H1 (cell line): Measurements from ENCODE around the gene LARGE2. TPM values are rescaled to one million over a fixed set of nuclear protein-coding genes. Genes with fewer than 3 reads are reported as not detected.

Source experiments
- CTCF ChIA-PET: fragments of 300-600 bp; sonication (Branson Sonifier 250); formaldehyde crosslinking; loops from one replicate; lab custom pipeline; 2021; ENCODE audit not compliant: partially characterized antibody; lab: Charles Lee
- POLR2A ChIA-PET: fragments of 300-600 bp; sonication (Branson Sonifier 250); formaldehyde crosslinking; loops from one replicate; lab custom pipeline; 2021; ENCODE audit warnings: inconsistent platforms; ENCODE audit not compliant: partially characterized antibody; lab: Charles Lee
- DNase-seq, 2 experiments: peaks; one replicate each; pipeline versions ENCODE4 v3.0.0 to v3.0.0-alpha.2; 2010 to 2022; ENCODE audit warnings: low spot score in 2 of 2, low read depth in 1 of 2, mixed read lengths in 1 of 2
- FAIRE-seq: peaks from 2 replicates; lab custom pipeline; 2011; peaks lifted over from hg19 to GRCh38; lab: Jason Lieb, UNC
- H2AFZ ChIP-seq: 2 replicates; pipeline ENCODE4 v1.8.1; 2012; ENCODE audit warnings: low read length, inconsistent platforms
- H2AK5ac ChIP-seq: 2 replicates; pipeline ENCODE4 v1.6.1; 2013; ENCODE audit warnings: low read depth, low read length
- H2BK120ac ChIP-seq: replicated peaks from 2 replicates; pipeline ENCODE3; 2013; ENCODE audit warnings: low read depth, low read length, inconsistent platforms
- H2BK12ac ChIP-seq: 2 replicates; pipeline ENCODE4 v1.6.1; 2013; ENCODE audit warnings: low read depth, low read length
- H2BK15ac ChIP-seq: 2 replicates; pipeline ENCODE4 v1.6.1; 2013; ENCODE audit warnings: low read length
- H2BK20ac ChIP-seq: 2 replicates; pipeline ENCODE4 v1.6.1; 2013; ENCODE audit warnings: low read length
- H2BK5ac ChIP-seq: 2 replicates; pipeline ENCODE4 v1.6.1; 2013; ENCODE audit warnings: low read depth, low read length
- H3K14ac ChIP-seq: 2 replicates; pipeline ENCODE4 v1.6.1; 2013; ENCODE audit warnings: inconsistent platforms; ENCODE audit not compliant: insufficient read length
- H3K18ac ChIP-seq: 2 replicates; pipeline ENCODE4 v1.6.1; 2013; ENCODE audit warnings: low read length; ENCODE audit errors: extremely low read depth
- H3K23ac ChIP-seq: 2 replicates; pipeline ENCODE4 v1.6.1; 2013; ENCODE audit warnings: inconsistent platforms; ENCODE audit not compliant: insufficient read length
- H3K23me2 ChIP-seq: 2 replicates; pipeline ENCODE4 v1.6.1; 2013; ENCODE audit warnings: low read depth, low read length
- H3K27ac ChIP-seq: 2 replicates; pipeline ENCODE4 v1.6.1; 2011; ENCODE audit warnings: low read depth, low read length, inconsistent platforms
- H3K27me3 ChIP-seq, 4 experiments: replicated peaks in 1 of 4; 1 replicate in 1 of 4; 2 replicates in 3 of 4; pipeline versions ENCODE4 v1.6.1 to v1.8.1; 2011 to 2013; ENCODE audit warnings: low read length in 3 of 4, mild to moderate bottlenecking in 3 of 4, inconsistent platforms in 2 of 4, mixed read lengths in 2 of 4, moderate library complexity in 1 of 4; ENCODE audit not compliant: control insufficient read depth in 3 of 4, insufficient read depth in 3 of 4; ENCODE audit errors: extremely low read depth in 1 of 4
- H3K36me3 ChIP-seq, 4 experiments: 2 replicates each; pipeline versions ENCODE4 v1.6.1 to v1.8.1; 2011 to 2013; ENCODE audit warnings: mild to moderate bottlenecking in 4 of 4, low read length in 3 of 4, moderate library complexity in 2 of 4, control low read depth in 1 of 4, inconsistent platforms in 1 of 4; ENCODE audit not compliant: insufficient read depth in 4 of 4, control insufficient read depth in 2 of 4
- H3K4ac ChIP-seq: replicated peaks from 2 replicates; pipeline ENCODE3; 2013; ENCODE audit warnings: low read length, low read depth, mixed read lengths, inconsistent platforms; ENCODE audit not compliant: insufficient read length
- H3K4me1 ChIP-seq, 4 experiments: replicated peaks in 1 of 4; 1 replicate in 1 of 4; 2 replicates in 3 of 4; pipeline versions ENCODE4 v1.6.1 to v1.8.1; 2011 to 2013; ENCODE audit warnings: low read length in 3 of 4, inconsistent platforms in 2 of 4, mixed read lengths in 1 of 4; ENCODE audit not compliant: insufficient read depth in 4 of 4, control insufficient read depth in 3 of 4
- H3K4me2 ChIP-seq, 2 experiments: 2 replicates each; pipeline versions ENCODE4 v1.6.1 to v1.8.1; 2011 to 2013; ENCODE audit warnings: low read depth in 2 of 2, low read length in 2 of 2, control low read depth in 1 of 2, inconsistent platforms in 1 of 2, mild to moderate bottlenecking in 1 of 2; ENCODE audit not compliant: insufficient read depth in 1 of 2
- H3K4me3 ChIP-seq, 4 experiments: fragments of 200-600, 300-600 bp in 1 of 4; sonication (generic), shearing (Covaris generic), sonication (Bioruptor Twin) in 1 of 4; 2 replicates each; pipeline versions ENCODE4 v1.5.1 to v1.8.1; 2011 to 2016; ENCODE audit warnings: low read length in 4 of 4, low read depth in 3 of 4, control low read depth in 2 of 4, inconsistent platforms in 2 of 4, mild to moderate bottlenecking in 2 of 4, mixed read lengths in 1 of 4, moderate library complexity in 1 of 4; ENCODE audit not compliant: insufficient read depth in 2 of 4; ENCODE audit errors: extremely low read depth in 1 of 4
- H3K56ac ChIP-seq: replicated peaks from 2 replicates; pipeline ENCODE3; 2013; ENCODE audit warnings: low read depth, mild to moderate bottlenecking, mixed read lengths, low read length, inconsistent platforms; ENCODE audit not compliant: insufficient read length
- H3K79me1 ChIP-seq: 2 replicates; pipeline ENCODE4 v1.6.1; 2013; ENCODE audit warnings: low read depth, low read length, control low read depth
- H3K79me2 ChIP-seq, 2 experiments: 2 replicates each; pipeline versions ENCODE4 v1.6.1 to v1.8.1; 2012 to 2013; ENCODE audit warnings: low read length in 2 of 2, mild to moderate bottlenecking in 2 of 2, inconsistent platforms in 1 of 2; ENCODE audit not compliant: insufficient read depth in 2 of 2, control insufficient read depth in 1 of 2
- H3K9ac ChIP-seq, 4 experiments: replicated peaks in 1 of 4; 1 replicate in 1 of 4; 2 replicates in 3 of 4; pipeline versions ENCODE4 v1.6.1 to v1.8.1; 2011 to 2013; ENCODE audit warnings: low read depth in 3 of 4, low read length in 3 of 4, control low read depth in 2 of 4, mild to moderate bottlenecking in 2 of 4, moderate library complexity in 2 of 4, inconsistent platforms in 1 of 4; ENCODE audit errors: extremely low read depth in 1 of 4
- H3K9me3 ChIP-seq, 2 experiments: 2 replicates each; pipeline versions ENCODE4 v1.6.1 to v1.8.1; 2012 to 2013; ENCODE audit warnings: mild to moderate bottlenecking in 2 of 2, moderate library complexity in 2 of 2, control low read depth in 1 of 2, inconsistent platforms in 1 of 2, low read depth in 1 of 2, low read length in 1 of 2, mixed read lengths in 1 of 2; ENCODE audit not compliant: insufficient read depth in 2 of 2
- H4K20me1 ChIP-seq, 2 experiments: replicated peaks in 1 of 2; 2 replicates each; pipeline versions ENCODE3 to v1.8.1; 2011 to 2013; ENCODE audit warnings: inconsistent platforms in 2 of 2, low read length in 2 of 2, mild to moderate bottlenecking in 1 of 2; ENCODE audit not compliant: insufficient read depth in 2 of 2, control insufficient read depth in 1 of 2
- H4K5ac ChIP-seq: 2 replicates; pipeline ENCODE4 v1.6.1; 2013; ENCODE audit warnings: low read length, low read depth, mixed read lengths, inconsistent platforms; ENCODE audit not compliant: insufficient read length
- H4K8ac ChIP-seq: 2 replicates; pipeline ENCODE4 v1.8.0; 2013; ENCODE audit warnings: mild to moderate bottlenecking, moderate library complexity, low read length, inconsistent platforms; ENCODE audit not compliant: insufficient read depth; ENCODE audit errors: extremely low read depth
- H4K91ac ChIP-seq: replicated peaks from 2 replicates; pipeline ENCODE3; 2013; ENCODE audit warnings: low read length, mixed read lengths, inconsistent platforms; ENCODE audit not compliant: insufficient read length
- ASH2L ChIP-seq: fragments of 200-600, 300-600 bp; sonication (generic); IDR thresholded peaks from one replicate; pipeline ENCODE4 v1.7.1; 2017; ENCODE audit warnings: low read length
- BRCA1 ChIP-seq: IDR thresholded peaks from 2 replicates; pipeline ENCODE4 v1.6.1; 2012; ENCODE audit warnings: low read depth, low read length, improper control_type of control experiment
- EP300 ChIP-seq, 2 experiments: IDR thresholded peaks; 1 replicate in 1 of 2; 2 replicates in 1 of 2; pipeline ENCODE4 v1.6.1; 2011 to 2012; ENCODE audit warnings: low read depth in 2 of 2, low read length in 2 of 2, mild to moderate bottlenecking in 2 of 2, borderline replicate concordance in 1 of 2, inconsistent platforms in 1 of 2, moderate library complexity in 1 of 2
- POLR2A ChIP-seq, 2 experiments: IDR thresholded peaks; 1 replicate in 1 of 2; 2 replicates in 1 of 2; pipeline ENCODE4 v1.6.1; 2011; ENCODE audit warnings: low read depth in 2 of 2, low read length in 2 of 2, mild to moderate bottlenecking in 2 of 2; ENCODE audit errors: control extremely low read depth in 1 of 2
- SIX5 ChIP-seq: IDR thresholded peaks from 2 replicates; pipeline ENCODE4 v1.6.1; 2011; ENCODE audit warnings: mild to moderate bottlenecking, low read depth, low read length
- USF2 ChIP-seq: IDR thresholded peaks from 2 replicates; pipeline ENCODE4 v1.6.1; 2011; ENCODE audit warnings: low read length, improper control_type of control experiment
- WGBS, 2 experiments: shearing (Covaris generic) in 1 of 2; methylation state at CpG; one replicate each; pipeline versions ENCODE4 v1.1.6 to v1.1.7; 2013 to 2015; ENCODE audit warnings: low lambda C conversion rate in 2 of 2, mixed read lengths in 2 of 2, inconsistent platforms in 1 of 2, low coverage in 1 of 2, missing lambda C conversion rate in 1 of 2; ENCODE audit not compliant: insufficient replicate concordance in 2 of 2, insufficient coverage in 1 of 2, insufficient read length in 1 of 2; ENCODE audit errors: extremely low coverage in 1 of 2, missing lambda C conversion rate in 1 of 2; 5-methylcytosine and 5-hydroxymethylcytosine counted together
- polyA plus RNA-seq, 7 experiments: library from polyadenylated mRNA; depleted of rRNA in 3 of 7; stranded (reverse) in 5 of 7; unstranded in 2 of 7; fragments of >200 nt in 5 of 7; fragments of 200-250 nt in 2 of 7; gene quantifications; 1 replicate in 5 of 7; 2 replicates in 1 of 7; 4 replicates in 1 of 7; pipeline versions ENCODE4 v1.2.1 to v1.2.3, GENCODE V29; 2011 to 2013; ENCODE audit warnings: missing spikeins in 2 of 7, mixed read lengths in 2 of 7
- total RNA-seq: library from RNA; stranded (reverse); fragmentation: NEBNext Ultra II Directional; extraction: Animal tissue kit (Norgen Biotek cat#: 25700); gene quantifications from 2 replicates; pipeline ENCODE4 v1.2.1, GENCODE V29; 2021

LARGE2 gene
- total and polyA plus RNA-seq, 2 of the 8 experiments (the other 6 are each of a cell fraction or from before 2014, with no cell fraction given), result 111 to 137 TPM

- Histone ChIP-seq H3K79me2 (no peaks in the 10 kb centered on the region), H3K4me3 (no peak overlapping the region), H3K9me3 (no peaks in the 10 kb centered on the region), H4K20me1 (no peaks in the 10 kb centered on the region), H2AK5ac (no peak overlapping the region), H2AFZ (no peak overlapping the region), H4K91ac (no peak overlapping the region), H3K27ac (no peak overlapping the region), H3K14ac (no peak overlapping the region), H2BK5ac (no peak overlapping the region), H2BK12ac (no peak overlapping the region), H3K36me3 (peaks cover 6 to 26% (median 12%) of the 10 kb centered on the region in 4 experiments; a peak in 7 of 8 replicates), H2BK20ac (no peak overlapping the region), H3K18ac (no peak overlapping the region), H3K56ac (no peak overlapping the region), H3K23me2 (no peaks in the 10 kb centered on the region), H3K4ac (no peak overlapping the region), H3K4me2 (no peak overlapping the region), H4K8ac (no peak overlapping the region), H3K27me3 (no peaks in the 10 kb centered on the region), H4K5ac (no peak overlapping the region), H3K79me1 (no peaks in the 10 kb centered on the region), H3K9ac (no peak overlapping the region), H2BK15ac (no peak overlapping the region), H3K4me1 (peaks cover 0 to 5% (median 0%) of the 10 kb centered on the region in 4 experiments; a peak in 1 of 7 replicates), H3K23ac (no peak overlapping the region), H2BK120ac (no peak overlapping the region)
- ChIA-PET POLR2A (interaction anchor here (0.8 to 13.6 kb wide), 9 partner anchors 13 to 392 kb away, joined by 3 to 115 read pairs (median 3); partner anchors contain the start of gene LARGE2), CTCF (interaction anchor here (0.6 to 2.1 kb wide), 7 partner anchors 11 to 70 kb away, joined by 4 to 7 read pairs (median 6); no protein-coding TSS in a partner anchor)
- FAIRE-seq (no peak), DNase-seq (no peak)
- no peak for TF ChIP-seq USF2
- no peak for TF ChIP-seq EP300 (IDR thresholded peaks at IDR 0.05; ENCODE audit: borderline replicate concordance in 1 of 2, low read depth in 2 of 2, low read length in 2 of 2)
- TF ChIP-seq SIX5, result no peak
- no peak for TF ChIP-seq BRCA1
- TF ChIP-seq POLR2A (IDR thresholded peaks at IDR 0.05; ENCODE audit: control extremely low read depth in 1 of 2, low read depth in 2 of 2, low read length in 2 of 2), result no peak
- TF ChIP-seq ASH2L, result no peak
- WGBS, 2 experiments, result 91% methylated on average over 4 of the region's 4 CpGs; no CpG with 5 or more reads in 1 of the 2 experiments
Measured at GRCh38 chr11:45936511-45937054, 14.1 kb downstream of the LARGE2 start.
